PC-3 (cell line): ENCODE data around the gene KHDC1.

Experiments used
- CTCF ChIP-seq: fragments of 300-600 bp; sonication (generic); conservative IDR thresholded peaks from 2 replicates; pipeline ENCODE4 v1.5.1; 2017; ENCODE audit warnings: antibody characterized with exemption, low read depth, mild to moderate bottlenecking, low read length
- EZH2phosphoT487 ChIP-seq: fragments of 300-600 bp; sonication (generic); IDR thresholded peaks from 2 replicates; pipeline ENCODE4 v1.6.1; 2018; ENCODE audit warnings: mild to moderate bottlenecking, antibody characterized with exemption, low read length, borderline replicate concordance

- TF ChIP-seq CTCF (no peak), EZH2phosphoT487 (no peak)
Measured at GRCh38 chr6:73302339-73302738, 39.3 kb upstream of the KHDC1 start.
